HG02798 (cell line): ENCODE data around the gene DDX10.
"Not testable (repeated sequence)": the region's sequence is repeated elsewhere in the genome, so short reads cannot be mapped to it uniquely, and the experiment has no call there.

Experiments used
- ATAC-seq: cut with Tn5 transposase; IDR thresholded peaks from one replicate; pipeline ENCODE4 v1.9.1; 2021; ENCODE audit warnings: mild to moderate bottlenecking; ENCODE audit not compliant: unreplicated experiment, poor library complexity

DDX10 gene

GRCh38 chr11:108664730-108665525, at the start of gene DDX10:
Gene DDX10, plus strand, starts transcription at chr11:108665069. Its CDS starts 85 bp downstream, at chr11:108665154.
- peak; percentile 92 for ATAC-seq

GRCh38 chr11:108616549-108616948, 48.3 kb upstream of the DDX10 start:
- no peak for ATAC-seq

- ATAC-seq: no peak
Measured at GRCh38 chr11:108617055-108617454, 47.8 kb upstream of the DDX10 start.

DNA sequence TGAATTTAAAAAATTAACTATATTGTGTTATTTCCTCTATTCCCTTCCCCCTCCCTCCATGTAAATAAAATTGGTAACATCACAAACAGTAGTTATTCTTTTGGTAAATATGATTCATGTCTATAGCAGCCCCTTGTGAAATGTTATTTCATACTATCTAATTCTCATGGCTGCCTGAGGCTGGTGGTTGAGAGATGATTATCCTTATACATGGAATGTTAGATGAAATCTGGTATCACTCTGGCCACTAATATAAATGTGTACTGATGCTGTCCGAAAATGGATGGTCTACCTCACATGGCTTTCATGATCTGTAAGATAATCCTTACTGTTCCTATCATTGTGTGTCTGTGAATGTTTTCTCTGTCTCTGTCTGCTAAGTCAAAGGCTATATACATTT, 46.3 kb upstream of the DDX10 start:
- ATAC-seq: no peak

DNA sequence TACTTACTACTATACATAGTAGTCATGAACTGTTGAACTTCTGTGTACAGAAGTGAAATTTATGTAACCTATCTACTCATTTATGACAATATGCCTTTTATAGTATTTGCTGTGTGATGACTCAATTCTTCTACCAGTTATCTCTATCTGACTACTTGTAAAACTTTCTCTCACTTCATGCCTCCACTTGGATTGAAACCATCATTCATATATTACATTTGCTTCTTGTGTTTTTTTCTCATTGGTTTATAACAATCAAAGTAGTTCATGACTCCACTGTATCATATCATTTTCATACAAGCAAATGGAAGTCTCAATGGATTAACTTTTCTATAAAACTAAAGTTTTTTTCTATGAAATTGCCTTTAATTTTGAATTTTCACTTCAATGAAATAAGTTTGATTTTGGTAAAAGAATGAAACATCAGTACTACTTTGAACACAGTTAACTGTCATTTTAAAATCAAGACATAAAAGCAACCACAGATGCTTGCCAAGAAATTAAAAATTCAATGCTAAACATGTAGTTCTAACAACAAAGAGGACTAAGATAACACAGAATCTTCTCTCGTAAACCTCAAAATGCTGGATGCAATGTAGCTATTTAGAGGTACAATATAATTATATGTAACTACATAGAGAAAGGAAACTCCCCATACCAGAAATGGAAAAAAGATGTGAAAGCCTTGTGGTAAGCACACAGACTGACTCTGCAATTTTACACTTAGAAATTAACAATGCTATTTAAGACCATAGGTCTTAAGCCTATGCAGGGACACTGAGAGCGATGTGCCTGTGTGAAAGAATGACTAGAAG, 43.7 kb upstream of the DDX10 start:
- ATAC-seq: peak; percentile 92

DNA sequence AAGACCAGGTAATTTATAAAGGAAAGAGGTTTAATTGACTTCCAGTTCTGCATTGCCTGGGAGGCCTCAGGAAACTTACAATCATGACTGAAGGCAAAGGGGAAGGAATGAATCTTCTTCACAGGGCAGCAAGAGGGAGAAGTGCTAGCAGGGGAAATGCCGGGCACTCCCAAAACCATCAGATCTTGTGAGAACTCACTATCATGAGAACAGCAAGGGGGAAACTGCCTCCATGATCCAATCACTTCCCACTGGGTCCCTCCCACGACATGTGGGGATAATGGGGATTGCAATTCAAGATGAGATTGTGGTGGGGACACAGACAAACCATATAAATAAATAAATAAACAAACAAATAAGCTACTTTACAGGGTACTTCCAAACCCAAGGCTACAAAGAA, 42.5 kb upstream of the DDX10 start:
- no peak for ATAC-seq

DNA sequence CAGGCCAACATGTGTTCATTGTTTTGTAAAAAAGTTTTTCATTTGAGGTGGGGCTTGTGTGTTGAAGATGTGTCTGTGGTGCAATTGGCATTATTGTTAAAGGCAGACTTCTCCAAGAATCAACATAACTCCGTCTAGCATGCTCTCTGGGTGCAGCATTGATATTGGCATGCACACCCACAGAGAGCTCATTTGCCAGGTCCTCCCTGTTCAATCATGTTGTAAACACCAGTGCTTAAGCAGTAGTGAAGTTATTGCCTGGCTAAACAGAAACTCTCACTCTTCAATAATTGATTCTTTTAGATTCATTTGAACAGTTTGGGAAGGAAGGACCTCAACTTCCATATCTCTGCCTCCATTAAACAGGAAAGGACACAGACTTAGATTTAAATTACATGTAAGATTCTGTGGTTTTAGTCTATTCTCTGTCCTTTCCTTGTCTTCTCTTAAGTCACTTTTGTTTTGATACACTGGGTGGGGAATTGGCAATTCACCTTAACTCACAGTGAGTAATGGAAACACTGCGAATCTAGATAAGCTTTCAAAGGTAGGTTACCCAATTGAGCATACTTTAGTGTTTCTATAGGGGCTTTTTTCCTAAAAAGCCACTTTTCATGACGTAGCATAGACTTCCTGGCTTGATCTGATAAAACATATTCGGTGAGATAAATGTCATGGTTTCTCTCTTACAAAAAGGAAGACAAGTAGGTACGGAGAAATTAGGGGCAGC, 40.5 kb upstream of the DDX10 start:
- no peak for ATAC-seq

GRCh38 chr11:108628326-108628725, 36.5 kb upstream of the DDX10 start:
- no peak for ATAC-seq

- no peak for ATAC-seq
Measured at GRCh38 chr11:108628812-108629211, 36.1 kb upstream of the DDX10 start.

DNA sequence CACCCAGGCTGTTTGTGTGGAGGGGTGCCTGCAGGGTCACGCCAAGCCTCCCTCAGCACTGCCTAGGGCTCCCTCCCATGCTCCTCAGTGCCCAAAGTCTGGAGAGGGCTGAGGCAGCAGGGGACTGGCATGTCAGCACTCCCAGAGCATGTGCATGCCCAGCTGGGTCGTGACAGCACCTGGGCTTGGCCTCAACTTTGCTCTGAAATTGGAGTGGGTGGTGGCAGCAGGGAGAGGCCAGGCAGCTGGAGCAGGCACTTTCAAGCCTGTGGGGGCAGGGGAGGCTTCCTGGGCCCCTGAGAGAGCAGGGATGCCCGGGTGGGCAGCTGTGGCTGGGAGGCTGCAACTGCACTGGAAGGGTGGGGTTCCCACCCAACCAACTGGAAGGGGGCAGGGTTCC, 35.6 kb upstream of the DDX10 start:
- no peak for ATAC-seq

DNA sequence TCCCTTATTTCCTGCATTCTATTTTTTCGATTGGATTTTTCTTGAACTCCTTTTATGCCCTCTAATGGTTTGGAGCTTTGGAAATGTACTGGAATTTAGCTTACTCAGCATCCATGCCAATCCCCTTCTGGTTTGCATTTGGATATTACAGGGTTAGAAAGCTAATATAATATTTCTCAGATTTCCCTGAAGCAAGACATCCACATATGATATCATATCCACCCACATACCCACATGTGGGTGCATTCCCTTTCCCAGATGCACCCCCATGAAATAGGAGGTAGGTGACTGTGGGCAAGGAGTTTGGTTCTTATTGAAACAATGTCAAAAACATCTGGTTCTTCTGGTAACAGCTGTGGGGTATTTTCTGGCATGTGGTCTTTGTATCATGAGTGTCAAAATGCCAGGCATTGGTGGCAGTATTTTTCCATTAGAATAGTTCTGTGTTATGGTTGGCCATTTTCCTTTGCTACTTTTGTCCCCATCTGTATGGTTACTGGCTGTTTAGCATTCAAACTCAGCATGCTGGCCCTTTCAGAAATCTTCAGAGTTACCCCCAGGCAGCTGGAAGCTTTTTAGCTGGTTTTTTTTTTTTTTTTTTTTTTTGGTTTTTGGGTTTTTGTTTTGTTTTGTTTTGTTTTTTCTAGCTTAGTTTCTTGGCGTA, 32.7 kb upstream of the DDX10 start:
- ATAC-seq: no peak

DNA sequence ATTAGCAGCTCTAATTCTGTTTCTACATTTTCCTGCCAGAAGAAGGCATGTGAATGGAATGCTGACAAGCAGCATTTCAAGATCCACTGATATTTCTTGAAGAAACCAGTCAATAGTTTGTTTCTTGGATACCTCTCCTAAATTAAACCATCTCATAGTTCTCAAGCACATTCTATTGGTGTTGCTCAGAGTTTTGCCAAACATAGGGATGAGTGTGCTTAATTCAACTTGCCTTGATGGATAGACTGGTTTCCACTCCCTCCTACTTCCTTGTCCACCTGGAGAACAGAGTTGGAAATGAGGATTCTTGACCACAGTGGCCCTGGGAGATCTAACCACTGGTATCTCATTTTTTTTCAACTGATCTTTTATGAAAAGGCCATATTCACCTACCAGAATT, 29.8 kb upstream of the DDX10 start:
- no peak for ATAC-seq

DNA sequence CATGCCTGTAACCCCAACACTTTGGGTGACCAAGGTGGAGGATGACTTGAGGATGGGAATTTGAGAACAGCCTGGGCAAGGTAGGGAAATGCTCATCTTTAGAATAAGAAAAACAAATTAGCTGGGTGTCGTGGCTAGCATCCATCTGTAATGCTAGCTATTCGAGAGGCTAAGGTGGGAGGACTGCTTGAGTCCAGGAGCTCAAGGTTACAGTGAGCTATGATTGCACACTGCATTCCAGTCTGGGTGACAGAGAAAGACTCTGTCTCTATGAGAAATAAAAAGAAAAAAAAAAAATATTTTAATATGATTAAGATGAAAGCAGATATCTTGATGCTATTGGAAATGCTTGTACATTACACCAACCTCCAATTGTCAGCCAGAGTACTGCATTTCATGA, 28.6 kb upstream of the DDX10 start:
- ATAC-seq: no peak

DNA sequence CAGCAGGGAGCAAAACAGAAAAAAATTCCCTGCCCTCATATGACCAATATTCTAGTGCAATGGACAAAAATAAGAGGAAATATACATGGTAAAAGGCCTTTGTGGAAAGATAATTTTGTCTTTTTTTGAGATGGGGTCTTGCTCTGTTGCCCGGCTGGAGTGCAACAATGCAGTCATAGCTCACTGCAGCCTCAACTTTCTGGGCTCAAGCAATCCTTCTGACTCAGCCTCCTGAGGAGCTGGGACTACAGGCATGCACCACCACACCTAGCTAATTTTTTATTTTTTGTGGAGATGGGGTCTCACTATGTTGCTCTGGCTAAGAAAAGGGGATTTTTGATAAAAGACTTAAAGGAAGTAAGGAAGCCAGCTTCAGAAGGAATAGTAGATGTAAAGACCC, 25.7 kb upstream of the DDX10 start:
- no peak for ATAC-seq

- ATAC-seq: not testable (repeated sequence)
Measured at GRCh38 chr11:108641752-108642151, 23.1 kb upstream of the DDX10 start.

DNA sequence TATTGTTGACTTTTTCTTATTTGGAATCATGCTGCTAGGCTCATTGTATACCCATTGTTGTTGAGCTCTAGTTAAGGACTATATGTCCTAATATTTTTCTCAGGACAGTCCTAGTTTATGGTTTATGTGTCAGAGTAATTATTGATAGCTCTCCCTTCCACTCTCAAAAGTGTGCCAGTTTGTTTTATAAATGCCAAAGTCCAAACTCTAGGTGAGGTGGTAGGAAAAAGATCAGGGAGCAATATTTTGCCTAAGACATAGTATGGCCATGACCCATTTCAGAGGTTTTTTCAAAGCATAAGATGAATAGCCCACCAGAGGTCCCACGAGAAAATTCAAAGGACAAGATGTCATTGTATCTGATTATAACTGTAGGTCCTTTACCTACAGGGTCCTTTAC, 20.9 kb upstream of the DDX10 start:
- ATAC-seq: no peak

- ATAC-seq: no peak
Measured at GRCh38 chr11:108645970-108646369, 18.9 kb upstream of the DDX10 start.

GRCh38 chr11:108647387-108647700, 17.5 kb upstream of the DDX10 start:
- no peak for ATAC-seq

DNA sequence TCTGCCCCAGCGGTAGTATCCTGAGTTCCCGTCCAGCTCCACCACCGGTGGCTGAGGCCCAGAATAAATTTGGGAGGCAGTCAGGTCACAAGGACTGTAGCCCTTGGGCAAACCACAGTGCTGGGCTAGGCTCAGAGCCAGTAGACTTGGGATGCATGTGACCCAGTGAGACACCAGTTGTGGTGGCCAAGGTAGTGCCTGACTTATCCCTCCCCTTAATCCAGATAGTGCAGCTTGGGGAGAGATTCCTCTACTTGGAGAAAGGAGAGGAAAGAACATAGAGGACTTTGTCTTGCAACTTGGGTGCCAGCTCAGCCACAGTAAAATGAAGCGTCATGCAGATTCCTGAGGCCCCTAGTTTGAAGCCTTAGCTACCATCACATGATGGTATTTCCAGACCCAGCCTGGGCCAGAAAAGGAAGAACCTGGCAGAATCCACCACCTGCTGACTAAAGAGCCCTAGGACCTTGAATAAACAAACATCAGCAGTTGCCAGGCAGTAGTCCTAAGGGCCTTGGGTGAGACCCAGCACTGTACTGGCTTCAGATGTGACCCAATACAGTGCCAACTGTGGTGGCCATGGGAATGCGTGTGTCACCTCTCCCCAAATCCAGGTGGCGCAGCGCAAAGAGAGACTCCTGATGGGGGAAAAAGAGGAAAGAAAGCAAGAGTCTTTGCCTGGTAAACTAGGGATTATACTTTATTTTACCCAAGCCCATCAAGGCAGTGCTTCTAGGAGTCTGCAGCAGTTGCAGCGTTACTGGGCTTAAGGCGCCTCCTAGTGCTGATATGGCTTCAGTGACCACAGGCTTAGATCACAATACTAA, 17.0 kb upstream of the DDX10 start:
- ATAC-seq: peak; percentile 95

DNA sequence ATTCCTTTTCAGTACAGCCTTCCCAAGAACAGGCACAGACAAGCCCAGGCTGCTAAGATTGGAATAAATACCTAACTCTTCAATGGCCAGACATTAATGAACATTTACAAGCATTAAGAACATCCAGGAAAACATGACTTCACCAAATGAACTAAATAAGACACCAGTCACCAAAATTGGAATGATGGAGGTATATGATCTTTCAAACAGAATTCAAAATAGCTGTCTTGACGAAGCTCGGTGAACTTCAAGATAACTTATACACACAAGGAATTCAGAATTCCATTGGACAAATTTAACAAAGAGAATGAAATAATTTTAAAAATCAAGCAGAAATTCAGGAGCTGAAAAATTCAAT, 16.4 kb upstream of the DDX10 start:
- ATAC-seq: no peak
